GM20000 (cell line): ENCODE measurements around the gene FAM53B.
"Not testable (repeated sequence)": the region's sequence is repeated elsewhere in the genome, so short reads cannot be mapped to it uniquely, and the experiment has no call there.

Experiments used
- DNase-seq: peaks from one replicate; pipeline ENCODE4 v3.0.0; 2012; ENCODE audit warnings: low spot score
- TF ChIP-seq, protein P1 (sequence below): IDR thresholded peaks from 2 replicates; pipeline ENCODE4 v1.5.1; 2012; ENCODE audit warnings: mild to moderate bottlenecking, control low read depth; ENCODE audit errors: extremely low read depth, missing control alignments

Gene FAM53B

GRCh38 chr10:124746992-124747391 is 2.8 kb upstream of the FAM53B start:
- no peak for DNase-seq
- TF ChIP-seq, protein P1, sequence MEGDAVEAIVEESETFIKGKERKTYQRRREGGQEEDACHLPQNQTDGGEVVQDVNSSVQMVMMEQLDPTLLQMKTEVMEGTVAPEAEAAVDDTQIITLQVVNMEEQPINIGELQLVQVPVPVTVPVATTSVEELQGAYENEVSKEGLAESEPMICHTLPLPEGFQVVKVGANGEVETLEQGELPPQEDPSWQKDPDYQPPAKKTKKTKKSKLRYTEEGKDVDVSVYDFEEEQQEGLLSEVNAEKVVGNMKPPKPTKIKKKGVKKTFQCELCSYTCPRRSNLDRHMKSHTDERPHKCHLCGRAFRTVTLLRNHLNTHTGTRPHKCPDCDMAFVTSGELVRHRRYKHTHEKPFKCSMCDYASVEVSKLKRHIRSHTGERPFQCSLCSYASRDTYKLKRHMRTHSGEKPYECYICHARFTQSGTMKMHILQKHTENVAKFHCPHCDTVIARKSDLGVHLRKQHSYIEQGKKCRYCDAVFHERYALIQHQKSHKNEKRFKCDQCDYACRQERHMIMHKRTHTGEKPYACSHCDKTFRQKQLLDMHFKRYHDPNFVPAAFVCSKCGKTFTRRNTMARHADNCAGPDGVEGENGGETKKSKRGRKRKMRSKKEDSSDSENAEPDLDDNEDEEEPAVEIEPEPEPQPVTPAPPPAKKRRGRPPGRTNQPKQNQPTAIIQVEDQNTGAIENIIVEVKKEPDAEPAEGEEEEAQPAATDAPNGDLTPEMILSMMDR = no peak

GRCh38 chr10:124746447-124746846 is 2.3 kb upstream of the FAM53B start:
- not testable (repeated sequence) for DNase-seq

GRCh38 chr10:124745673-124746072 is 1.5 kb upstream of the FAM53B start:
- no peak for DNase-seq
- TF ChIP-seq, protein P1 = no peak

DNA sequence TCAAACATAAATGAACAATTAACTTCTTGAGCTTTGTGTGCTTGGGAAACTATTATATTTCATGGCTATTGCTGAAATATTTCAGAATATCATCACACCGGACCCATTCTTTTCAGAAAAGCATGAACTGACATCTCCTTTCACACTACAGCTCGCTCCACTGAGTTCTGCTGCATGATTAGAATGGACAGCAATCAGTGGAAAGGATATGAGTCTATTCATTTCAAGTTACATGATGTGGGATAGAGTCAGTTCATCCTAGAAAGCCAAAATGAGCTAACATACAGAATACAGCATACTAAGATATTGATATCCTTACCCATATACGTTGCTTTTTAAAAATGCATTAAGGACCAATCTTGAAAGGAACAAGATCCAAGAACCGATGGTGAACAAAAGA is 1.1 kb upstream of the FAM53B start:
- DNase-seq = no peak
- TF ChIP-seq, protein P1 = no peak

- TF ChIP-seq, protein P1 = no peak
- DNase-seq = peak; percentile 62
Observed at GRCh38 chr10:124743191-124744101, 732 bp downstream of the FAM53B start.

- TF ChIP-seq, protein P1 = no peak
- DNase-seq = no peak
Observed at GRCh38 chr10:124742413-124743190, 1.6 kb downstream of the FAM53B start.

DNA sequence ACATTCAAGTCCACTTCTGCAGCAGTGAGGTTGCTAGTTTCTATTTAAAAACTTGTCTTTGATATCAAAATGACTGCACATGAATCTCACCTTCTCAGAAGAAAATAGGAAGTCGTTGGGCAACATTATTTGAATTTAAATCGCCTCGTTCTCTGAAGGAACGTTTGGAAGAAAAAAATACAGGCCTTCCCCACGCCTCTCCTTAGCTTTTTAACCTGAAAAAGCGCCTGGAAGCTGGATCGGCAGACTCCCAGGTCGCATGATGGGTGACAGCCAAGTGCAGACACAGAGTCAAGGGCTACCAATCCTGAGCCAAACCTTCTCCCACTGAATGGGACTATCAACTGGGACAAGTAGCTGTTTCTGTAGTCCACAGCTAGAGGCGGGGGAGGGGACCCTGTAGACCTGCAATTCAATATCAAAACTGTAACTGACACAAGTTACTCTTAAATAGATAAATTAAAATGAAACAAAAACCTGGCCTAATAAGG is 2.2 kb downstream of the FAM53B start:
- TF ChIP-seq, protein P1 = no peak
- no peak for DNase-seq
